Measurements from ENCODE around the gene ID4. TPM values are rescaled to one million over a fixed set of nuclear protein-coding genes. Genes with fewer than 3 reads are reported as not detected.

Gene ID4
- total RNA-seq (2014; rRNA removed; shearing (Covaris generic)) = 0.55 TPM in 1 of 2 replicates, not detected in the other
- 0.44 and 0.80 TPM in 2 replicates for polyA plus RNA-seq (2015; cell fraction: cytosol; rRNA removed)
- polyA plus RNA-seq (2015; cell fraction: nucleus; rRNA removed) = 1.0 and 1.2 TPM in 2 replicates

- DNase-seq (ENCODE audit: low read depth) = no peak
Measured at GRCh38 chr6:19836799-19837510, at the start of gene ID4. Gene ID4, plus strand, starts transcription at chr6:19837370. Its CDS starts 385 bp downstream, at chr6:19837755.

- no peak for DNase-seq (ENCODE audit: low read depth)
Measured at GRCh38 chr6:19788686-19789085, 48.5 kb upstream of the ID4 start.

GRCh38 chr6:19789100-19789803, 47.9 kb upstream of the ID4 start:
- DNase-seq (ENCODE audit: low read depth) = no peak

- no peak for DNase-seq (ENCODE audit: low read depth)
Measured at GRCh38 chr6:19791267-19791666, 45.9 kb upstream of the ID4 start.

GRCh38 chr6:19795211-19795610, 42.0 kb upstream of the ID4 start:
- DNase-seq (ENCODE audit: low read depth) = no peak

GRCh38 chr6:19796452-19796851, 40.7 kb upstream of the ID4 start:
- DNase-seq (ENCODE audit: low read depth) = no peak

- no peak for DNase-seq (ENCODE audit: low read depth)
Measured at GRCh38 chr6:19798362-19798761, 38.8 kb upstream of the ID4 start.

GRCh38 chr6:19802656-19803055, 34.5 kb upstream of the ID4 start:
- DNase-seq (ENCODE audit: low read depth) = no peak

- peak; percentile 6 for DNase-seq (ENCODE audit: low read depth)
Measured at GRCh38 chr6:19803331-19804204, 33.6 kb upstream of the ID4 start.

GRCh38 chr6:19804205-19805128, 32.7 kb upstream of the ID4 start:
- peak; percentile 95 for DNase-seq (ENCODE audit: low read depth)

GRCh38 chr6:19805129-19805481, 32.1 kb upstream of the ID4 start:
- DNase-seq (ENCODE audit: low read depth) = no peak

GRCh38 chr6:19806971-19807396, 30.2 kb upstream of the ID4 start:
- DNase-seq (ENCODE audit: low read depth) = no peak

GRCh38 chr6:19811397-19812079, 25.6 kb upstream of the ID4 start:
- DNase-seq (ENCODE audit: low read depth) = no peak

- no peak for DNase-seq (ENCODE audit: low read depth)
Measured at GRCh38 chr6:19812512-19813119, 24.6 kb upstream of the ID4 start.

- no peak for DNase-seq (ENCODE audit: low read depth)
Measured at GRCh38 chr6:19818805-19819204, 18.4 kb upstream of the ID4 start.

GRCh38 chr6:19824058-19824807, 12.9 kb upstream of the ID4 start:
- DNase-seq (ENCODE audit: low read depth) = no peak

- no peak for DNase-seq (ENCODE audit: low read depth)
Measured at GRCh38 chr6:19827247-19827646, 9.9 kb upstream of the ID4 start.

- no peak for DNase-seq (ENCODE audit: low read depth)
Measured at GRCh38 chr6:19827903-19828302, 9.3 kb upstream of the ID4 start.

GRCh38 chr6:19830171-19830570, 7.0 kb upstream of the ID4 start:
- DNase-seq (ENCODE audit: low read depth) = no peak
